Fibroblast of skin of scalp (primary cell): ENCODE data around the gene ADRB2.

Experiments used
- DNase-seq: peaks from one replicate; pipeline ENCODE4 v3.0.0-alpha.2; 2013

Gene ADRB2

GRCh38 chr5:148831590-148832565 is 5.5 kb downstream of the ADRB2 start:
- no peak for DNase-seq

- no peak for DNase-seq
Observed at GRCh38 chr5:148833122-148833521, 6.7 kb downstream of the ADRB2 start.

- DNase-seq: no peak
Observed at GRCh38 chr5:148833925-148834324, 7.5 kb downstream of the ADRB2 start.

- DNase-seq: no peak
Observed at GRCh38 chr5:148834689-148835088, 8.3 kb downstream of the ADRB2 start.

GRCh38 chr5:148836272-148837250 is 10.2 kb downstream of the ADRB2 start:
- no peak for DNase-seq

GRCh38 chr5:148837383-148837782 is 11.0 kb downstream of the ADRB2 start:
- DNase-seq: no peak

- no peak for DNase-seq
Observed at GRCh38 chr5:148838357-148838756, 11.9 kb downstream of the ADRB2 start.

GRCh38 chr5:148839960-148840359 is 13.5 kb downstream of the ADRB2 start:
- no peak for DNase-seq

GRCh38 chr5:148840531-148840930 is 14.1 kb downstream of the ADRB2 start:
- DNase-seq: no peak

GRCh38 chr5:148841519-148841918 is 15.1 kb downstream of the ADRB2 start:
- no peak for DNase-seq

- no peak for DNase-seq
Observed at GRCh38 chr5:148842161-148842560, 15.8 kb downstream of the ADRB2 start.

GRCh38 chr5:148843510-148844318 is 17.3 kb downstream of the ADRB2 start:
- DNase-seq: peak; percentile 27

GRCh38 chr5:148844433-148845280 is 18.2 kb downstream of the ADRB2 start:
- DNase-seq: no peak

GRCh38 chr5:148846930-148847329 is 20.5 kb downstream of the ADRB2 start:
- peak; percentile 40 for DNase-seq

GRCh38 chr5:148847456-148847855 is 21.0 kb downstream of the ADRB2 start:
- DNase-seq: no peak

- DNase-seq: no peak
Observed at GRCh38 chr5:148848393-148849031, 22.1 kb downstream of the ADRB2 start.

- no peak for DNase-seq
Observed at GRCh38 chr5:148849461-148849860, 23.1 kb downstream of the ADRB2 start.

GRCh38 chr5:148850836-148851235 is 24.4 kb downstream of the ADRB2 start:
- DNase-seq: no peak

- no peak for DNase-seq
Observed at GRCh38 chr5:148853868-148854267, 27.5 kb downstream of the ADRB2 start.

- no peak for DNase-seq
Observed at GRCh38 chr5:148855249-148856008, 29.0 kb downstream of the ADRB2 start.
